ENCODE measurements around the gene LYPD8. TPM values are rescaled to one million over a fixed set of nuclear protein-coding genes. Genes with fewer than 3 reads are reported as not detected.
A peak's percentile ranks its signal among the peaks of the same experiment; 100 is the strongest.

Gene LYPD8
- total RNA-seq, 1 experiment from 2014 or later = 0.74 TPM

- Histone ChIP-seq H2AFZ (no peak overlapping the region), H3F3A (ENCODE audit: insufficient read depth, low read depth) (no peaks in the 10 kb centered on the region), H3K9me2 (ENCODE audit: insufficient read depth) (no peaks in the 10 kb centered on the region), H3K4me2 (no peak overlapping the region), H3K4me1 (replicated peaks; ENCODE audit: insufficient read depth) (no peaks in the 10 kb centered on the region), H3K27ac (no peak overlapping the region), H3K27me3 (ENCODE audit: insufficient read depth, low read depth) (no peaks in the 10 kb centered on the region), H3K79me2 (ENCODE audit: low read depth) (no peaks in the 10 kb centered on the region), H4K20me1 (ENCODE audit: insufficient read depth) (no peaks in the 10 kb centered on the region), H3K36me3 (ENCODE audit: low read depth) (no peaks in the 10 kb centered on the region), H3K4me3 (no peak overlapping the region), H3K9me3 (ENCODE audit: insufficient read depth, low read depth) (no peaks in the 10 kb centered on the region)
- intact Hi-C loops (cut with micrococcal nuclease; ENCODE audit: unreplicated experiment) = no loop called here
- ChIA-PET POLR2A (ENCODE audit: unreplicated experiment) (no interaction called here), CTCF (no interaction called here)
- peak in 1 of 2 experiments; percentile 11 for DNase-seq
- TF ChIP-seq EZH2 (IDR thresholded peaks at IDR 0.05; ENCODE audit: low read depth) = no peak
- TF ChIP-seq CTCF (conservative IDR thresholded peaks at IDR 0.05) = no peak; the same call in 1 of the 2 replicates
- no TSS peak for BruUV-seq (replicated peaks)
Observed at GRCh38 chr1:248696261-248696660, 59.3 kb downstream of the LYPD8 start.

GRCh38 chr1:248695451-248696132 lies 60.0 kb downstream of the LYPD8 start:
- intact Hi-C loops (cut with micrococcal nuclease; ENCODE audit: unreplicated experiment) = no loop called here
- ChIA-PET POLR2A (ENCODE audit: unreplicated experiment) (no interaction called here), CTCF (no interaction called here)
- Histone ChIP-seq H4K20me1 (ENCODE audit: insufficient read depth) (no peaks in the 10 kb centered on the region), H3K27ac (no peak overlapping the region), H3K36me3 (ENCODE audit: low read depth) (no peaks in the 10 kb centered on the region), H3K79me2 (ENCODE audit: low read depth) (no peaks in the 10 kb centered on the region), H3K4me2 (no peak overlapping the region), H3K4me3 (no peak overlapping the region), H3K27me3 (ENCODE audit: insufficient read depth, low read depth) (no peaks in the 10 kb centered on the region), H3K9me3 (ENCODE audit: insufficient read depth, low read depth) (no peaks in the 10 kb centered on the region), H3K9me2 (ENCODE audit: insufficient read depth) (no peaks in the 10 kb centered on the region), H3F3A (ENCODE audit: insufficient read depth, low read depth) (no peaks in the 10 kb centered on the region), H2AFZ (no peak overlapping the region), H3K4me1 (replicated peaks; ENCODE audit: insufficient read depth) (no peaks in the 10 kb centered on the region)
- no TSS peak for BruUV-seq (replicated peaks)
- no peak for TF ChIP-seq CTCF (conservative IDR thresholded peaks at IDR 0.05)
- TF ChIP-seq EZH2 (IDR thresholded peaks at IDR 0.05; ENCODE audit: low read depth) = no peak
- no peak for DNase-seq

- TF ChIP-seq CTCF (conservative IDR thresholded peaks at IDR 0.05) = no peak
- no peak for TF ChIP-seq EZH2 (IDR thresholded peaks at IDR 0.05; ENCODE audit: low read depth)
- Histone ChIP-seq H3K79me2 (ENCODE audit: low read depth) (no peaks in the 10 kb centered on the region), H3K27me3 (ENCODE audit: insufficient read depth, low read depth) (no peaks in the 10 kb centered on the region), H3F3A (ENCODE audit: insufficient read depth, low read depth) (no peaks in the 10 kb centered on the region), H2AFZ (no peak overlapping the region), H4K20me1 (ENCODE audit: insufficient read depth) (no peaks in the 10 kb centered on the region), H3K4me1 (replicated peaks; ENCODE audit: insufficient read depth) (no peaks in the 10 kb centered on the region), H3K9me3 (ENCODE audit: insufficient read depth, low read depth) (no peaks in the 10 kb centered on the region), H3K4me2 (no peak overlapping the region), H3K36me3 (ENCODE audit: low read depth) (no peaks in the 10 kb centered on the region), H3K4me3 (no peak overlapping the region), H3K27ac (no peak overlapping the region), H3K9me2 (ENCODE audit: insufficient read depth) (no peaks in the 10 kb centered on the region)
- ChIA-PET CTCF (no interaction called here), POLR2A (ENCODE audit: unreplicated experiment) (no interaction called here)
- no peak for DNase-seq
- intact Hi-C loops (cut with micrococcal nuclease; ENCODE audit: unreplicated experiment) = no loop called here
- no TSS peak for BruUV-seq (replicated peaks)
Observed at GRCh38 chr1:248691567-248692155, 63.9 kb downstream of the LYPD8 start.

Other genes with a start within 250 kb of the LYPD8 start
- not detected in 2 replicates for gene OR2G6, start 247.7 kb downstream of the LYPD8 start, total RNA-seq (2021)
- not detected in 2 replicates for gene OR2T29, start 193.0 kb downstream of the LYPD8 start, total RNA-seq (2021)
- not detected in 2 replicates for gene OR2T34, start 181.0 kb downstream of the LYPD8 start, total RNA-seq (2021)
- gene OR2T10, start 158.1 kb downstream of the LYPD8 start, total RNA-seq (2021) = not detected in 2 replicates
- not detected in 2 replicates for gene OR2T11, start 120.7 kb downstream of the LYPD8 start, total RNA-seq (2021)
- gene OR2T35, start 110.5 kb downstream of the LYPD8 start, total RNA-seq (2021) = not detected in 2 replicates
- not detected in 2 replicates for gene OR2T27, start 100.2 kb downstream of the LYPD8 start, total RNA-seq (2021)
- not detected in 2 replicates for gene OR14I1, start 53.0 kb downstream of the LYPD8 start, total RNA-seq (2021)
- gene SH3BP5L, start 70.2 kb upstream of the LYPD8 start, total RNA-seq (2021) = 24.6 and 25.6 TPM in 2 replicates
- gene ZNF672, start 82.5 kb upstream of the LYPD8 start, total RNA-seq (2021) = 24.7 and 27.6 TPM in 2 replicates
- 46.6 and 51.7 TPM in 2 replicates for gene ZNF692, start 103.3 kb upstream of the LYPD8 start, total RNA-seq (2021)
- gene PGBD2, start 150.5 kb upstream of the LYPD8 start, total RNA-seq (2021) = 5.3 and 5.6 TPM in 2 replicates

Data from PC-9 (cell line).